SJSA1 (cell line): ENCODE data around the gene NXPE3. TPM values are rescaled to one million over a fixed set of nuclear protein-coding genes. Genes with fewer than 3 reads are reported as not detected.

Experiments
- DNase-seq, 2 experiments: peaks; one replicate each; pipeline ENCODE4 v3.0.0-alpha.2; 2015 to 2020; ENCODE audit warnings: low spot score in 2 of 2, low read depth in 1 of 2
- H3K27ac ChIP-seq: fragments of 250-450 bp; sonication (Bioruptor Pico); 2 replicates; pipeline ENCODE4 v1.5.1; 2020; ENCODE audit warnings: mild to moderate bottlenecking, moderate library complexity
- H3K27me3 ChIP-seq: fragments of 250-450 bp; sonication (Bioruptor Pico); replicated peaks from 2 replicates; pipeline ENCODE4 v1.5.1; 2020; ENCODE audit warnings: mild to moderate bottlenecking, moderate library complexity
- H3K36me3 ChIP-seq: fragments of 250-450 bp; sonication (Bioruptor Pico); 2 replicates; pipeline ENCODE4 v1.5.1; 2020; ENCODE audit warnings: mild to moderate bottlenecking
- H3K4me1 ChIP-seq: fragments of 250-450 bp; sonication (Bioruptor Pico); replicated peaks from 2 replicates; pipeline ENCODE4 v1.6.1; 2021; ENCODE audit warnings: mild to moderate bottlenecking
- H3K4me3 ChIP-seq: fragments of 250-450 bp; sonication (Bioruptor Pico); 2 replicates; pipeline ENCODE4 v1.5.1; 2020; ENCODE audit warnings: mild to moderate bottlenecking
- H3K9me3 ChIP-seq: fragments of 250-450 bp; sonication (Bioruptor Pico); replicated peaks from 2 replicates; pipeline ENCODE4 v1.5.1; 2020; ENCODE audit warnings: mild to moderate bottlenecking
- total RNA-seq: library from RNA; depleted of rRNA; stranded (reverse); fragments of >200 nt; shearing (Covaris generic); gene quantifications from 2 replicates; pipeline ENCODE4 v1.2.3, GENCODE V29; 2014

NXPE3 gene
- total RNA-seq, 1 experiment from 2014 or later: 6.5 TPM

DNA sequence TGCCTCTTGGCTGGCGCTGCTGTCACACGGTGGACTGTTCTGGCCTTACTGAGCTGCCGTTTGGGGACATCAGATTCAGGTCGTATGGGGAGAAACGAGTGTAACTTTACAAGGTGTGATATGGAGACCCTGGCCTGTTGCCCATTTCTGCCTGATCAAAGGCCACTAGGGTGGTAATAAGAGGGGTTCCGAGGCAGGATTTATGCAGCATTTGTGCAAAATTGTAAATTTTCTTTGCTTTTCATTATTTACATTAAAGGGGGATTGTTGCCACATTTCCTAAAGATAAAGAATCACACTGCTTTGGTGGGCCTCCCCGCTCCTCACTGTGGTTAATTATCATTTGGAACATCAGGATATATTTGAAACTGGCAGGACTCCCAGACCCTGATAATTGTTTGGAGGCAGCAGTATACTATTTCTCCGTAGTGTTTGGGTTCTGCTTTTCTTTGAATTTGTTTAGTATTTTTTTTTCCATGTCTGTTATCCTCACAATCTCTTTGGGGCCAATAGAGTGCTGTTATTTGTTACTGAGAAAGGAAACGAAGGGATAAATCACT lies 891 bp downstream of the NXPE3 start:
- peak in 1 of 2 experiments; percentile 25 for DNase-seq
- peak overlapping the region; percentile 87 for H3K4me3 ChIP-seq
- H3K4me1 ChIP-seq: peaks cover 24% of the 10 kb centered on the region
- no peaks in the 10 kb centered on the region for H3K9me3 ChIP-seq
- H3K36me3 ChIP-seq: peaks cover 33% of the 10 kb centered on the region
- no peaks in the 10 kb centered on the region for H3K27me3 ChIP-seq
- peak overlapping the region; percentile 24; the same call in 1 of the 2 replicates for H3K27ac ChIP-seq

DNA sequence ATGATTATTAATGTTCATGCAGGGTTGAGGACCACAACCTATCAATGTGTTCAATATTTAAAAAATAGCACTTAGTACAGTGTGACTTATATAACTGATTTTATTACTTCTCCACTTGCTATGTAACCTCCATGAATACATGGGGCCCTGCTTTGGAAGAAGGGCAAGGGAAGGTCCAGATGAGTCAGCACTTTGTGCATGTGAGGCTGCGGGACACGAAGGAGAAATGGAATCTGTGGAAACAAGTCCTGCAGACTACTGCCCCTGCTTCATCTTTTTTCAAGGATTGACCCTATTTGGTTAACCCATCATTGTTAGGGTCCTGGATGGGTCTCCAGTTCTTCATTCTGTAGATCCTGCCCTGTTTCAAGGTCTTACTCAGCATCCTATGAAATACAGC lies 1.6 kb downstream of the NXPE3 start:
- no peaks in the 10 kb centered on the region for H3K9me3 ChIP-seq
- peak overlapping the region; percentile 87 for H3K4me3 ChIP-seq
- peak overlapping the region; percentile 24; the same call in 1 of the 2 replicates for H3K27ac ChIP-seq
- H3K27me3 ChIP-seq: no peaks in the 10 kb centered on the region
- H3K36me3 ChIP-seq: peaks cover 40% of the 10 kb centered on the region
- peak; percentile 42 to 51 for DNase-seq
- H3K4me1 ChIP-seq: peaks cover 24% of the 10 kb centered on the region

DNA sequence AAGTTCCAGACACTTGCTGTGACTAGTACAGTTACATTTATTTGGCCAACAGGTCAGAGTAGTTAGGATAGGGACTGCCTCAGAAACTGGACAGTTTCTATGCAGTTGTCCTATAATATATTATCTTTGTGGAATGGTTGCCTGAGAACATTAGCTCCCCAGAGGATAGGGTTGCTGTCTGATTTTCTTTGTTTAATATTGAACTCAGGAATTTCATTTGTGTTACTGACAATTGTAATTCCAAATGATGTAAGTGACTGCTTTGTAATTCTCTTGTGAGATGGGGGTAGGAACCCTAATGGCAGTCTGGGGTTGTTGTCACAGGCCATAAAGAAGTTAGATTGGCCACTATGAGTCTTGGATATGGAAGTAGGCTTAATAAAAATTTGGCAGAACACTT lies 2.2 kb downstream of the NXPE3 start:
- H3K9me3 ChIP-seq: no peaks in the 10 kb centered on the region
- no peak overlapping the region for H3K4me3 ChIP-seq
- peak in 1 of 2 experiments; percentile 4 for DNase-seq
- peaks cover 24% of the 10 kb centered on the region for H3K4me1 ChIP-seq
- peaks cover 45% of the 10 kb centered on the region for H3K36me3 ChIP-seq
- no peaks in the 10 kb centered on the region for H3K27me3 ChIP-seq
- 0 out of 2 replicates have a peak overlapping the region, but pooled peaks have one; percentile 24 for H3K27ac ChIP-seq

DNA sequence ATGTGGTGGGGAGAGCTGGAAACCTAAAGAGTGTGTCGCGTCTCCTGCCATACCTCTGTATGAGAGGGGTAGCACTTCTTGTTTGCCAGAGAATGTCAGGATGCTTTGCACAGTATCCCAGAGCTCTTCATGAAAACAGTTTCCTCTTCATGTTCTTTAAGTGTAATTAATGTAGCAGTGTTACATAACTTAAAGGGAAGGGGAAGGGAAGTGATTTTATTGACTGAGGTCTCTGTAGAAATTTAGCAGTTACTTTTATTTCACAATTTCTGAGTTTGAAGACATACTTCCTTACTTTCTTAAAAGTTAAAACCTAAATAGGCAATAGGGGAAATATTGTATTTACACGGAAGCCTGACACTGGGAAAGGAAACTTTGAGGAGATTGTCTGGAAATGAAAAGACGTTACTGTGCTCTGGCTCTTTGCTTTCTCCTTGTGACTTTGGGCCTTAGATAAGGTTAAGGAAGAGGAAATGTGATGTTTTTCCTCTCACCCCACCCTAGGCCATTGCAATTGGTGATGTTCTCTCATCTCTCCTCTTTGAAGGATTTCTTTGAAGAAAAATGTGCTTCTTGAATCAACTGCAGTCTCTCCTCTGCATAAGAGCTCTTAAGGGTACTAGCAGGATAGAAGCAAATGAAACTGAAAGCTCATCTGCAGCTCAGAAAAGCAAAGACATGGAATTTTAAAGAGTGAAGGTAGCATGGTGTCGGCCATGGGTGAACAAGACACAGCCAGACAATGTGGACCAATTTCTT lies 6.0 kb downstream of the NXPE3 start:
- Histone ChIP-seq H3K27me3 (no peaks in the 10 kb centered on the region), H3K27ac (no peak overlapping the region), H3K36me3 (peaks cover 57% of the 10 kb centered on the region), H3K4me3 (no peak overlapping the region), H3K9me3 (no peaks in the 10 kb centered on the region), H3K4me1 (peaks cover 15% of the 10 kb centered on the region)
- no peak for DNase-seq

DNA sequence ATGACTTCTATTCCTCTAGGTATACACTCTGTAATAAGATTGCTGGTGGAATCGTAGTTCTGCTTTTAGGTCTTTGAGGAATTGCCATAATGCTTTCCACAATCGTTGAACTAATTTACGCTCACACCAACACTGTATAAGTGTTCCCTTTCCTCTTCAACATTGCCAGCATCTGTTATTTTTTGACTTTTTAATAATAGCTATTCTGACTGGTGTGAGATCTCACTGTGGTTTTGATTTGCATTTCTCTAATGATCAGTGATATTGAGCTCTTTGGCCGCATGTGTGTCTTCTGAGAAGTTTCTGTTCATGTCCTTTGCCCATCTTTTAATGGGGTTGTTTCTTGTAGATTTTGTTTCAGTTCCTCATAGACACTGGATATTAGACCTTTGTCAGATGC lies 12.8 kb downstream of the NXPE3 start:
- DNase-seq: no peak
- Histone ChIP-seq H3K27me3 (no peaks in the 10 kb centered on the region), H3K4me3 (no peak overlapping the region), H3K9me3 (no peaks in the 10 kb centered on the region), H3K36me3 (peaks cover 54% of the 10 kb centered on the region), H3K27ac (no peak overlapping the region), H3K4me1 (no peaks in the 10 kb centered on the region)

DNA sequence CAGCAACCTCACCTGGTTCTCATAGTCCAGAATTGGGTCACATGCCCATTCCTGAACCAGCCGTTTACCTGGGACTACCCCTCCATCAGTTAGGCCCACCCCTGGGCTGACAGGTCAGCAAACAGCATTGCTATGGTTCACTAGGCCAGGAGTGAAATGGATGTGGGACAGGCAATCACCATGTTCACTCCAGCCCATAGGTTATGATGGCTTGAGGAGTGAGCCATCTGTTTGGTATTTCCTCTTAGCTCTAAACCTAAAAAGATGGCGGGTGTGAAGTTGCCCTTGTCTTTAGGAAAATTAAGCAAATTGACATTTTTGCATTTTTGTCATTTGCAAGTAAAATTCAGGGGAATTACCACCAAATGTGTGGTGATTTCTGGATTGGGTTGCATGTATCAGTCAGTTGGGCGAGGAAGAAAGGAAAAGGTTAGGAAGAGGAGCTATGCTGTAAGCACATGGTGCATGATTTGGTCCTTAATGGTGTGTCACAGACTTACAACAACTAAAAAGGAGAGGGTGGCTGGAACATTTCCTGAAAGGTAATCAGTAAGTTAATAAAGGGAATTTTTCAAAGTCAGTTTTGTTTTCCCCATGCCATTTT lies 17.2 kb downstream of the NXPE3 start:
- DNase-seq: no peak
- Histone ChIP-seq H3K36me3 (peaks cover 30% of the 10 kb centered on the region), H3K4me3 (no peak overlapping the region), H3K27ac (no peak overlapping the region), H3K9me3 (no peaks in the 10 kb centered on the region), H3K27me3 (no peaks in the 10 kb centered on the region), H3K4me1 (no peaks in the 10 kb centered on the region)

DNA sequence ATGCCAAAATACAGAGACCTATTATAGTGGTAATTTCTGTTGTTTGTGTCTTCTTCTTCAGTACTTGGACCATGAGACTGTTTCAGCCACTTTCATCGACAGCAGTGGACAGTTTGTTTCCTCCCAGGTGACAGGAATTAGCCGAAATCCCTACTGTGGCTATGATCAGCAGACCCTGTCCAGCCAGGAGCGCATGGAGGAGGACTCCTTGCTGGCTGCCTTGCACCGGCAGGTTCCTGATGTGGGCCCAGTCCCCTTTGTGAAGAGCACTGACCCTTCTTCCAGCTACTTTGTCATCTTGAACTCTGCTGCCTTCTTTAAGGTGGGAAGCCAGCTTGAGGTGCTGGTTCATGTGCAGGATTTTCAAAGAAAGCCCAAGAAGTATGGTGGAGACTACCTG lies 22.2 kb downstream of the NXPE3 start:
- Histone ChIP-seq H3K36me3 (peaks cover 14% of the 10 kb centered on the region), H3K4me3 (no peak overlapping the region), H3K27ac (no peak overlapping the region), H3K4me1 (no peaks in the 10 kb centered on the region), H3K27me3 (no peaks in the 10 kb centered on the region), H3K9me3 (no peaks in the 10 kb centered on the region)
- DNase-seq: no peak

DNA sequence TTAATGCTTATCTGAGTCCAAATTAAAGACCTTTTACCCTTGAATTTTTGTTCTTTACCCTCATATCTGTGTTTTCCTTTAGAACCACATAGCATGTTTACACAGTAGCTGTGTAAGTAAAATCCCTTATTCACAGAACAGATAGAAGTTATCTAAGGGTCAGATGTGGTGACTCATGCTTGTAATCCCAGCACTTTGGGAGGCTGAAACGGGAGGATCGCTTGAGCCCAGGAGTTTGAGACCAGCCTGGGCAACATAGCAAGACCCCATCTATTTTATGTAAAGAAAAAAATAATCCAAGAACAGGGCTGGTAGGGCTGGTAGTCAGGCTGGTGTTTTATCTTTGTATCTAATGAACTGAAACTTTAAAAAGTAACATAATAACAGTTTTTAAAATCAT lies 23.2 kb downstream of the NXPE3 start:
- H3K9me3 ChIP-seq: no peaks in the 10 kb centered on the region
- no peak overlapping the region for H3K27ac ChIP-seq
- H3K4me3 ChIP-seq: no peak overlapping the region
- peaks cover 14% of the 10 kb centered on the region for H3K36me3 ChIP-seq
- no peaks in the 10 kb centered on the region for H3K27me3 ChIP-seq
- H3K4me1 ChIP-seq: no peaks in the 10 kb centered on the region
- DNase-seq: no peak

DNA sequence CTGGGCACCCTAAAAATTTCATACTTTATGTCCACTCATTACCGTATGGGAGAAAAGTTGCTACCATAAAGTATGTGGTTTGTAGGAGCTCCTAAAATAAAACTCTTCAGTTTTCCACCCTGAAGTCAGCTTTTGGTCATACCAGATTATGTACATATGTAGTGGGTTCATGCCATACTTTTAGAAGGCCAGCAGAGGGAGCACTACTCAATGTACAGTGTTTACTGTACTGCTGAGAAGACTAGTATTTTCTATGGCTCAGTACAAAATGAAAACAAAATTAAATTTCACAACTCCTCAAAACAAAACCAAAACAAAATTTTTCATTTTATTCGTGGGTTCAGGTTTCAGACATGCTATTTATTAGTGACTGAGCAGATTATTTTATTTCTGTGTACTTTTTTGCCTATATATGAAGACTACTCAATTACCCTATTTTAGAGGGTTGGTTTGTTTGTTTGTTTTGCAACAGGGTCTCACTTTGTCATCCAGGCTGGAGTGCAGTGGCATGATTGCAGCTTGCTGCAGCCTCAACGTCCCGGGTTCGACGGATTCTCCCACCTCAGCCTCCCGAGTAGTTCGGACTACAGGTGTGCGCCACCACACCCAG lies 24.3 kb downstream of the NXPE3 start:
- H3K4me3 ChIP-seq: no peak overlapping the region
- no peaks in the 10 kb centered on the region for H3K27me3 ChIP-seq
- DNase-seq: peak; percentile 32 to 45
- H3K9me3 ChIP-seq: no peaks in the 10 kb centered on the region
- peaks cover 14% of the 10 kb centered on the region for H3K36me3 ChIP-seq
- no peaks in the 10 kb centered on the region for H3K4me1 ChIP-seq
- H3K27ac ChIP-seq: no peak overlapping the region

DNA sequence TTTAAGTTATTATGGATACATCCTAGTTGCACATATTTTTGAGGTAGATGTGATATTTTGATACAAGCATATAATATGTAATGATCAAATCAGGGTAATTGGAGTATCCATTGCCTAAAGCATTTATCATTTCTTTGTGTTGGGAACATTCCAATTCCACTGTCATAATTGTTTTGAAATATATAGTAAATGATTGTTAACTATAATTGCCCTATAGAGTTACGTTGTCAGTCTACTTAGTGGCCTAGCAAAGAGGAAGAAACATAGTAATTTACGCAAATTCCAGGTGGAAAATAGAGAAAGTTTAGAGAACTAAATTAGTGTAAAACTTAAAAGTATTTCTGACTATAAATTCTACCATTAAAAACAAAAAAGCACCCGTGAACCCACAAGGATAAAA lies 24.9 kb downstream of the NXPE3 start:
- Histone ChIP-seq H3K27me3 (no peaks in the 10 kb centered on the region), H3K27ac (no peak overlapping the region), H3K4me3 (no peak overlapping the region), H3K36me3 (peaks cover 14% of the 10 kb centered on the region), H3K9me3 (no peaks in the 10 kb centered on the region), H3K4me1 (no peaks in the 10 kb centered on the region)
- DNase-seq: no peak

DNA sequence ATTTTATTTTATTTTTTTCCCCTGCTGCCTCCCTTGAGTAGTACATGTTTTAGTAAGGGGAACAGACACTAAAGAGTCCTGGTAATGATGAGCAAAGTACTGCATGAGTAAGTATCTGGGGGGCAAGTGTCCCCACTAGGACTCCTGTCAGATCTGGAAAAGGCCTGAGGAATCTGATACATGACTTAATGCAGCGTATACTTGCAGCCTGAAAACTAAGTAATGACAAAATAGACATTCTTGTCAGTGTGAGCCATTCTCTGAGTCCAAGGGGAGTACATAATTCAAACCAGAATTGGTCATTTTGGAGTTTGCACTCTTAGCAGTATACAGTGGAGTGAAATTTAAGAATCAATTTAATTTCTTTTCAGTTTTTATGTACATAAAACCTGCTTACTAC lies 27.5 kb downstream of the NXPE3 start:
- Histone ChIP-seq H3K27ac (no peak overlapping the region), H3K36me3 (peaks cover 13% of the 10 kb centered on the region), H3K4me3 (no peak overlapping the region), H3K9me3 (no peaks in the 10 kb centered on the region; the same call in 1 of the 2 replicates), H3K4me1 (peaks cover 14% of the 10 kb centered on the region), H3K27me3 (no peaks in the 10 kb centered on the region)
- no peak for DNase-seq

DNA sequence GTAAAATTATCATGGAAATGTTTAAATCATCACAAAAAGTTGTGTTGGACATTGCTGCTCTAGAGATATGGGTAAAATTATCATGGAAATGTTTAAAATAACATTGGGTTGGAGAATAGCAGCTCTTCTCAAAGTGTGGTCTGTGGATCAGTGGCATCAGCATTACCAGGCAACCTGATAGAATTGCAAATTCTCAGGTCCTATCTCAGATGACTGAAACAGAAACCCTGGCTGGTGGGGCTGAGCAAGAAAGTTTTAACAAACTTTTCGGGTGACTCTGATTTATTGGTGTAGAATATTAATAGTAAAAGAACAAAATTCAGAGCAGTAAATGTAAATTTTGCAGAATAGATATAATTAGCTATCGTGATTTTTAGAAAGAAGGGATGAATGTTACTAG lies 28.9 kb downstream of the NXPE3 start:
- no peaks in the 10 kb centered on the region for H3K27me3 ChIP-seq
- no peaks in the 10 kb centered on the region; the same call in 1 of the 2 replicates for H3K9me3 ChIP-seq
- H3K4me1 ChIP-seq: peaks cover 14% of the 10 kb centered on the region
- no peak overlapping the region for H3K4me3 ChIP-seq
- no peak for DNase-seq
- no peak overlapping the region for H3K27ac ChIP-seq
- H3K36me3 ChIP-seq: peaks cover 7% of the 10 kb centered on the region

DNA sequence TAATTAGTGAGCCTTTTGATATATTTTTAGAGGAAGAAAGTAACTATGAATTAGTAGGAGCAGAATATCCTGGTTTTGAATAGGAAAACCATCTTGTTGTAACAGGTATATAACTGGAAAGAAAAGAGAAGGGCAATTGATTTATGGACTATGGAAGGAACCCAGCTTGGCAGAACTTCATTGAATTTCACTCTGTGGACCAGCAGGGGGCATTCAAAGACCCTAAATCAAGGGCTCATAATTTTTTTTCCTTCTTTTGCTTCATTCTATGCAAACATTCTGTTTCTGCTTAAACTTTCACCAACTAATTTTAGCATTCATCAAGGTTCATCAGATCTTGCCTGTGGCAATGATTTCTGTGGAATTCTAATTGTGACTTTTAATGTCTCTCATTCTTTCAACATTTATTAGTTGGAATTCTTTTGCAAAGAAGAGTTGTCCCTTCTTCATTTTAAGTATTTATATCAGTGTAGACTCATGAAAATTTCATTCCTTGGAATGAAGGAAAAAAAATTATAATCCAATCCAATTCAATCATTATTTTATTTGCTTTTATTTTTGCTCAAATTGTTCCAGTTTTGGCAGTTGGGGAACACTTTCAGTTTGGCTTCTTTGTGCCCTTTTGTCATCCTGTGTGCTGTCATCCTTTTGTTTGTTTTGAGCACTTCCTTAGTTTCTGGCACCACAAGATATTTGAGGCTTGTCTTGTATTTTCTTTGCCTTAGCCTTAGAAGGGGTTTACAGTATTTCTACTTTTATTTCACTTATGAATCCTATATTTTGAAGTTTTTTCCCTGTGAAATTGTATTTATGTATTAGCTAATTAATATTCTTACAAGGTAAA lies 30.4 kb downstream of the NXPE3 start:
- DNase-seq: peak in 1 of 2 experiments; percentile 45
- H3K27ac ChIP-seq: peak overlapping the region; percentile 77
- H3K9me3 ChIP-seq: no peaks in the 10 kb centered on the region; the same call in 1 of the 2 replicates
- peaks cover 14% of the 10 kb centered on the region for H3K4me1 ChIP-seq
- H3K36me3 ChIP-seq: no peaks in the 10 kb centered on the region; the same call in none of the 2 replicates
- no peak overlapping the region for H3K4me3 ChIP-seq
- H3K27me3 ChIP-seq: no peaks in the 10 kb centered on the region
